Transverse colon (tissue), 4 donors: ENCODE results near the gene GALNT2. TPM values are rescaled to one million over a fixed set of nuclear protein-coding genes. Genes with fewer than 3 reads are reported as not detected.

Experiments
- DNase-seq: peaks from one replicate; pipeline ENCODE4 v3.0.0-alpha.2; 2019
- H3K27ac ChIP-seq, 4 donors: fragments of 200-600 bp; sonication (generic); 2 replicates each; pipeline ENCODE4 v1.5.1; 2016 to 2018; ENCODE audit warnings: inconsistent platforms in 4 of 4
- H3K27me3 ChIP-seq: fragments of 200-600 bp; sonication (generic); 2 replicates; pipeline ENCODE4 v1.5.1; 2017; ENCODE audit warnings: inconsistent platforms
- H3K36me3 ChIP-seq, 4 donors: fragments of 200-600 bp; sonication (generic); 2 replicates each; pipeline ENCODE4 v1.5.1; 2017 to 2019; ENCODE audit warnings: inconsistent platforms in 4 of 4
- H3K4me1 ChIP-seq, 4 donors: fragments of 200-600 bp; sonication (generic); 2 replicates each; pipeline ENCODE4 v1.5.1; 2017 to 2020; ENCODE audit warnings: inconsistent platforms in 4 of 4
- H3K4me3 ChIP-seq, 4 donors: fragments of 200-600 bp; sonication (generic); 1 replicate in 1 of 4; 2 replicates in 3 of 4; pipeline versions ENCODE4 v1.5.1 to v1.6.1; 2017 to 2019; ENCODE audit warnings: inconsistent platforms in 4 of 4
- H3K9me3 ChIP-seq, 2 donors: fragments of 200-600 bp; sonication (generic); 2 replicates each; pipeline ENCODE4 v1.5.1; 2017 to 2019; ENCODE audit warnings: inconsistent platforms in 2 of 2
- CTCF ChIP-seq, 5 experiments: fragments of 200-600 bp in 3 of 5; fragments of 450-650 bp in 2 of 5; sonication (generic) in 3 of 5; IDR thresholded peaks; 1 replicate in 2 of 5; 2 replicates in 3 of 5; pipeline ENCODE4 v1.5.1; 2016 to 2017; ENCODE audit warnings: antibody characterized with exemption in 5 of 5, inconsistent platforms in 3 of 5, mild to moderate bottlenecking in 2 of 5, moderate library complexity in 1 of 5
- EP300 ChIP-seq: sonication (generic); formaldehyde crosslinking; IDR thresholded peaks from one replicate; pipeline ENCODE4 v1.6.1; 2017; ENCODE audit warnings: antibody characterized with exemption, low read depth
- POLR2A ChIP-seq: fragments of 450-650 bp; IDR thresholded peaks from one replicate; pipeline ENCODE4 v1.6.1; 2016; ENCODE audit warnings: antibody characterized with exemption, mild to moderate bottlenecking, moderate library complexity
- POLR2AphosphoS5 ChIP-seq, 3 donors: sonication (generic); formaldehyde crosslinking; IDR thresholded peaks; one replicate each; pipeline ENCODE4 v1.6.1; 2016; ENCODE audit warnings: antibody characterized with exemption in 3 of 3
- WGBS, 2 donors: methylation state at CpG; one replicate each; pipeline ENCODE4 v1.1.5; 2018; ENCODE audit warnings: low coverage in 1 of 2; 5-methylcytosine and 5-hydroxymethylcytosine counted together
- in situ Hi-C, 4 donors: fragments of 200-750 bp; cut with MboI; loops; one replicate each; pipeline versions ENCODE4 v1.15.0 to v1.15.1; 2017; ENCODE audit warnings: low sequenced_read_pairs in 3 of 4, low pct_ligation_motif_present in 1 of 4, low pct_unique_long_range_greater_than_20kb in 1 of 4
- intact Hi-C: fragments of 100-400 bp; cut with DNase I; formaldehyde crosslinking; loops from one replicate; pipeline ENCODE4 v1.15.1; 2023; ENCODE audit warnings: low total_unique reads
- total RNA-seq, 4 donors: library from RNA; depleted of rRNA; stranded (reverse); fragments of >200 nt; gene quantifications; one replicate each; pipeline ENCODE4 v1.1.0, GENCODE V29; 2016

Gene GALNT2
- total RNA-seq, 4 donors from 2014 or later = 16.5 to 48.8 (median 36.8) TPM

- DNase-seq = no peak
- Histone ChIP-seq H3K27me3 (no peaks in the 10 kb centered on the region), H3K4me1 (peaks cover 0 to 28% (median 12%) of the 10 kb centered on the region in 4 donors), H3K4me3 (no peak overlapping the region), H3K36me3 (no peaks in the 10 kb centered on the region), H3K27ac (peak overlapping the region in 1 of 4 donors; percentile 81), H3K9me3 (no peaks in the 10 kb centered on the region)
- TF ChIP-seq EP300 = no peak
- TF ChIP-seq POLR2AphosphoS5 (IDR thresholded peaks at IDR 0.05) = no peak
- TF ChIP-seq POLR2A = no peak
- TF ChIP-seq CTCF (IDR thresholded peaks at IDR 0.05) = no peak
- in situ Hi-C loops (no loop called here), intact Hi-C loops (no loop called here)
- 78% methylated on average over 7 of the region's 7 CpGs; no CpG with 5 or more reads in 1 of the 2 donors for WGBS, 2 donors
Measured at GRCh38 chr1:230230273-230230672, 163.2 kb downstream of the GALNT2 start.

GRCh38 chr1:230230948-230231773 is 164.1 kb downstream of the GALNT2 start:
- DNase-seq = peak; percentile 48
- H3K4me3 ChIP-seq = no peak overlapping the region
- H3K27ac ChIP-seq = peak overlapping the region; percentile 66 to 81 (median 76)
- intact Hi-C loops (no loop called here), in situ Hi-C loops (no loop called here)
- no peaks in the 10 kb centered on the region for H3K9me3 ChIP-seq
- H3K4me1 ChIP-seq = peaks cover 0 to 28% (median 12%) of the 10 kb centered on the region in 4 donors
- H3K27me3 ChIP-seq = no peaks in the 10 kb centered on the region
- TF ChIP-seq CTCF (IDR thresholded peaks at IDR 0.05) = no peak
- TF ChIP-seq EP300 = no peak
- TF ChIP-seq POLR2A = no peak
- TF ChIP-seq POLR2AphosphoS5 (IDR thresholded peaks at IDR 0.05) = no peak
- no peaks in the 10 kb centered on the region for H3K36me3 ChIP-seq
- WGBS, 2 donors = 35 to 63% methylated on average over 2 to 8 of the region's 8 CpGs

- Histone ChIP-seq H3K27me3 (no peaks in the 10 kb centered on the region), H3K36me3 (peaks cover 0 to 4% (median 0%) of the 10 kb centered on the region in 4 donors), H3K9me3 (no peaks in the 10 kb centered on the region), H3K4me3 (peak overlapping the region in 1 of 4 donors; percentile 11), H3K4me1 (peaks cover 0 to 28% (median 12%) of the 10 kb centered on the region in 4 donors), H3K27ac (peak overlapping the region; percentile 42 to 81 (median 76))
- TF ChIP-seq POLR2AphosphoS5 (IDR thresholded peaks at IDR 0.05) (peak in 2 of 3 donors; percentile 11 to 60), CTCF (IDR thresholded peaks at IDR 0.05) (no peak), EP300 (no peak), POLR2A (peak; percentile 39)
- in situ Hi-C loops = no loop called here
- intact Hi-C loops = no loop called here
- DNase-seq = peak; percentile 87
- 49 to 57% methylated on average over 1 to 7 of the region's 7 CpGs for WGBS, 2 donors
Measured at GRCh38 chr1:230231774-230232145, 164.7 kb downstream of the GALNT2 start.

GRCh38 chr1:230232371-230232771 is 165.3 kb downstream of the GALNT2 start:
- Histone ChIP-seq H3K4me3 (no peak overlapping the region), H3K27me3 (no peaks in the 10 kb centered on the region), H3K4me1 (peaks cover 0 to 28% (median 12%) of the 10 kb centered on the region in 4 donors), H3K27ac (peak overlapping the region; percentile 42 to 81 (median 76)), H3K9me3 (no peaks in the 10 kb centered on the region), H3K36me3 (peaks cover 0 to 5% (median 0%) of the 10 kb centered on the region in 4 donors)
- in situ Hi-C loops (no loop called here), intact Hi-C loops (no loop called here)
- 83 to 84% methylated on average over 9 to 10 of the region's 10 CpGs for WGBS, 2 donors
- TF ChIP-seq EP300 (no peak), CTCF (IDR thresholded peaks at IDR 0.05) (no peak), POLR2A (no peak), POLR2AphosphoS5 (IDR thresholded peaks at IDR 0.05) (no peak)
- DNase-seq = no peak
